ENCODE measurements around the gene OLFM2. TPM values are rescaled to one million over a fixed set of nuclear protein-coding genes. Genes with fewer than 3 reads are reported as not detected.

Gene OLFM2
- total and polyA plus RNA-seq, 9 of the 15 experiments (the other 6 are each of a cell fraction or from before 2014, with no cell fraction given) = 0.10 to 0.33 (median 0.23) TPM; not detected in 4

DNA sequence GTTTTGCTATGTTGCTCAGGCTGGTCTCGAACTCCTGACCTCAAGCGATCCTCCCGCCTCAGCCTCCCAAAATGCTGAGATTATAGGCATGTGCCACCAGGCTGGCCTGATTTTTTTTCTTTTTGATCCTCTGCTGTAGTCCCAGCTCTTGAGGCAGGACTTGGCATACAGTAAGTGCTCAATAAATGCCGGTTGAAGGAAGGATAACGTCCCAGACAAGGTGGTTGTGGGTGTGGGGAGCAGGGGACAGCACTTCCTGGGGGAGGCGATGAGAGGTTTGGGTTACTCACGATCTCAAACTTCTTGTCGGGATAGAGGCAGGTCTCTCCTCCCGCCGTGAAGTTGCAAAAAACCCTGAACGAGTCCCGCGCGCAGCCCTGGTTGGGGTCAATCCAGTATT, 29.7 kb upstream of the OLFM2 start:
- peaks cover 3 to 19% of the 10 kb centered on the region in 2 experiments; a peak in 4 of 5 replicates for H3K27me3 ChIP-seq (ENCODE audit: control insufficient read depth in 2 of 2, insufficient read depth in 2 of 2, low read length in 2 of 2)
- no peaks in the 10 kb centered on the region for H3K4me1 ChIP-seq (replicated peaks in 1 of 2; ENCODE audit: control insufficient read depth in 2 of 2, insufficient read depth in 2 of 2, low read length in 2 of 2)
- H3K9me3 ChIP-seq (replicated peaks; ENCODE audit: control insufficient read depth, insufficient read depth, low read depth, low read length) = no peaks in the 10 kb centered on the region
- H3K4me3 ChIP-seq = no peak overlapping the region
- POLR2A ChIA-PET = interaction anchor here (0.5 kb wide), 1 partner anchor 380 kb away, joined by 3 read pairs; no protein-coding TSS in a partner anchor
- H3K9me1 ChIP-seq (ENCODE audit: control insufficient read depth, insufficient read depth, low read length) = no peaks in the 10 kb centered on the region
- no peak overlapping the region; a peak in 1 of 4 replicates for H3K9ac ChIP-seq (ENCODE audit: insufficient read depth in 1 of 2, low read depth in 2 of 2, low read length in 2 of 2)
- no peak for FAIRE-seq
- no peak for DNase-seq (ENCODE audit: extremely low read depth in 1 of 4, low spot score in 3 of 4)
- no peaks in the 10 kb centered on the region for H4K20me1 ChIP-seq (replicated peaks; ENCODE audit: control insufficient read depth, insufficient read depth, low read length)
- H3K4me2 ChIP-seq (ENCODE audit: insufficient read depth, low read length) = no peak overlapping the region
- H3K27ac ChIP-seq (ENCODE audit: extremely low read depth, low read depth, low read length) = no peak overlapping the region
- ATAC-seq = no peak
- intact Hi-C loops (cut with micrococcal nuclease) = no loop called here
- BruUV-seq (replicated peaks) = no TSS peak
- 12% methylated on average over 10 of the region's 14 CpGs for WGBS (ENCODE audit: insufficient coverage, low coverage, missing lambda C conversion rate)
- TF ChIP-seq DMBX1 (CRISPR knock-in tag; IDR thresholded peaks at IDR 0.05; ENCODE audit: borderline replicate concordance) (no peak), ERF (CRISPR knock-in tag; IDR thresholded peaks at IDR 0.05) (no peak), ZKSCAN8 (CRISPR knock-in tag; IDR thresholded peaks at IDR 0.05) (peak; percentile 92)
- TF ChIP-seq, protein P1, sequence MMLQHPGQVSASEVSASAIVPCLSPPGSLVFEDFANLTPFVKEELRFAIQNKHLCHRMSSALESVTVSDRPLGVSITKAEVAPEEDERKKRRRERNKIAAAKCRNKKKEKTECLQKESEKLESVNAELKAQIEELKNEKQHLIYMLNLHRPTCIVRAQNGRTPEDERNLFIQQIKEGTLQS (IDR thresholded peaks at IDR 0.05) = no peak
- TF ChIP-seq, protein P1 (CRISPR knock-in tag; conservative IDR thresholded peaks at IDR 0.05) = no peak
- H3K79me2 ChIP-seq (ENCODE audit: control insufficient read depth, insufficient read depth, low read length) = no peaks in the 10 kb centered on the region
- CTCF ChIA-PET (ENCODE audit: low intra/inter-chr PET ratio) = no interaction called here
- H2AFZ ChIP-seq (ENCODE audit: low read depth, low read length) = no peak overlapping the region
- H3K36me3 ChIP-seq (ENCODE audit: control insufficient read depth, insufficient read depth, low read length) = no peaks in the 10 kb centered on the region
- in situ Hi-C loops (cut with MboI) = no loop called here
